NT2/D1 (cell line): ENCODE measurements around the gene PFKP.

Source experiments
- SUZ12 ChIP-seq: IDR thresholded peaks from 2 replicates; pipeline ENCODE4 v1.6.1; 2011; ENCODE audit not compliant: insufficient read length, insufficient read depth; ENCODE audit errors: extremely low read depth
- YY1 ChIP-seq: IDR thresholded peaks from 2 replicates; pipeline ENCODE4 v1.6.1; 2011; ENCODE audit not compliant: insufficient read length, insufficient read depth
- ZNF274 ChIP-seq: IDR thresholded peaks from 2 replicates; pipeline ENCODE4 v1.6.1; 2011; ENCODE audit warnings: mild to moderate bottlenecking, low read depth, low read length

- TF ChIP-seq SUZ12 (no peak), ZNF274 (no peak), YY1 (no peak)
Observed at GRCh38 chr10:3096149-3096548, 28.8 kb downstream of the PFKP start.
